SU-DHL-6 (cell line): ENCODE results near the gene DEF6.

Experiments used
- EZH2phosphoT487 ChIP-seq: fragments of 200-600 bp; sonication (generic), shearing (Covaris generic); conservative IDR thresholded peaks from 2 replicates; pipeline ENCODE4 v1.6.1; 2018; ENCODE audit warnings: mild to moderate bottlenecking, antibody characterized with exemption, low read length, moderate library complexity, mixed read lengths
- TF ChIP-seq, protein P1 (sequence below): fragments of 200-600 bp; sonication (generic); IDR thresholded peaks from one replicate; pipeline ENCODE4 v1.5.1; 2017; ENCODE audit warnings: antibody characterized with exemption, mild to moderate bottlenecking, low read length, moderate library complexity; ENCODE audit not compliant: insufficient read depth, poor library complexity, severe bottlenecking

DNA sequence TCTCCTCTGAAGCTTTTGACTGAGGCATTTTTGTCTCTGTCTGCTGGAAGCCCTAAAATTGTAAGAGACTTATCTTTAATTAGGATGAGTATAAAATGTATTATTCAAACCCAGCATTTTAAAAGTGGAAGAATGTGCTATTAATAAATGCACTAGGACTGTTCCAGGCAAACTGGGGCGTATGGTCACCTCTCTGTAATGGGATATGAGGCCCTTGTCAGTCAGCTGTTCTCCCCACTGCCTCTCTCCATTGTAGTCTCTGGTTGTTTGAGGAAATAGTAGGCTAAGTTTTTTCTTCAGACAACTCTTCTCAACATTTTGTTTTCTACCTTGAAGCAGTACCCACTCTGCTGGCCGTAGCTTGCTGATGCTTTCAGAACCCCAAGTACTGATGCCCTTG, 14.3 kb upstream of the DEF6 start:
- TF ChIP-seq, protein P1, sequence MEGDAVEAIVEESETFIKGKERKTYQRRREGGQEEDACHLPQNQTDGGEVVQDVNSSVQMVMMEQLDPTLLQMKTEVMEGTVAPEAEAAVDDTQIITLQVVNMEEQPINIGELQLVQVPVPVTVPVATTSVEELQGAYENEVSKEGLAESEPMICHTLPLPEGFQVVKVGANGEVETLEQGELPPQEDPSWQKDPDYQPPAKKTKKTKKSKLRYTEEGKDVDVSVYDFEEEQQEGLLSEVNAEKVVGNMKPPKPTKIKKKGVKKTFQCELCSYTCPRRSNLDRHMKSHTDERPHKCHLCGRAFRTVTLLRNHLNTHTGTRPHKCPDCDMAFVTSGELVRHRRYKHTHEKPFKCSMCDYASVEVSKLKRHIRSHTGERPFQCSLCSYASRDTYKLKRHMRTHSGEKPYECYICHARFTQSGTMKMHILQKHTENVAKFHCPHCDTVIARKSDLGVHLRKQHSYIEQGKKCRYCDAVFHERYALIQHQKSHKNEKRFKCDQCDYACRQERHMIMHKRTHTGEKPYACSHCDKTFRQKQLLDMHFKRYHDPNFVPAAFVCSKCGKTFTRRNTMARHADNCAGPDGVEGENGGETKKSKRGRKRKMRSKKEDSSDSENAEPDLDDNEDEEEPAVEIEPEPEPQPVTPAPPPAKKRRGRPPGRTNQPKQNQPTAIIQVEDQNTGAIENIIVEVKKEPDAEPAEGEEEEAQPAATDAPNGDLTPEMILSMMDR: no peak
- no peak for TF ChIP-seq EZH2phosphoT487
